ENCODE measurements around the gene DCLRE1B. TPM values are rescaled to one million over a fixed set of nuclear protein-coding genes. Genes with fewer than 3 reads are reported as not detected.

The DCLRE1B gene
- total and polyA plus RNA-seq, 9 of the 15 experiments (the other 6 are each of a cell fraction or from before 2014, with no cell fraction given), result 10.6 to 28.8 (median 17.2) TPM

DNA sequence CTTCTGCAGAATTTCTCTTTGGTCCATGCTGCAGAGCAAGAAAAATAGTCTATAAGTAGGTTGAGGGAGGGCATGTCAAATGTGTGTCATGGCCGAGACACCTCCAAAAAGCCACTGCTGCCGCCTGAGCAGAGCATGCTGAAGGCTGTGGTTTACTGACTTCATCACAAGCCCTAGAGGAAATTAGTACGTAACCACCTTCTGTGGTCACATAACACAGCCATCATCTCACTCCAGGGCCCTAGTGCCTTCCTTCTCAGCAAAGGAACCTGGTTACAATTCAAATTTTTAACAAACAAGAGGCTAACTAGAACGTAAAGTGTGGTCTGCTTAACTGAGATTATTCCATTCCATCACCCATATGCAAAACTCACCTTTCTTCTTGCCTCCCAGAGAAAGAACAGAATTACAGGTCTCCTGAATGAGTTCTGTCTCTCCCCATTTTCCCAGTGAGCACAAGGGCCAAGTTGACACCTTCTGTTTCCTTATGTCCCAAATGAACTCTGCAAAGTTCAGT lies 33.5 kb upstream of the DCLRE1B start, which contains the start of gene PTPN22 (continued):
- TF ChIP-seq, protein P1, sequence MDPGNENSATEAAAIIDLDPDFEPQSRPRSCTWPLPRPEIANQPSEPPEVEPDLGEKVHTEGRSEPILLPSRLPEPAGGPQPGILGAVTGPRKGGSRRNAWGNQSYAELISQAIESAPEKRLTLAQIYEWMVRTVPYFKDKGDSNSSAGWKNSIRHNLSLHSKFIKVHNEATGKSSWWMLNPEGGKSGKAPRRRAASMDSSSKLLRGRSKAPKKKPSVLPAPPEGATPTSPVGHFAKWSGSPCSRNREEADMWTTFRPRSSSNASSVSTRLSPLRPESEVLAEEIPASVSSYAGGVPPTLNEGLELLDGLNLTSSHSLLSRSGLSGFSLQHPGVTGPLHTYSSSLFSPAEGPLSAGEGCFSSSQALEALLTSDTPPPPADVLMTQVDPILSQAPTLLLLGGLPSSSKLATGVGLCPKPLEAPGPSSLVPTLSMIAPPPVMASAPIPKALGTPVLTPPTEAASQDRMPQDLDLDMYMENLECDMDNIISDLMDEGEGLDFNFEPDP (CRISPR knock-in tag; IDR thresholded peaks at IDR 0.05), result no peak
- TF ChIP-seq CBX5 (IDR thresholded peaks at IDR 0.05; ENCODE audit: borderline replicate concordance, low read depth) (no peak), ZNF449 (CRISPR knock-in tag; IDR thresholded peaks at IDR 0.05) (no peak), NCOR1 (IDR thresholded peaks at IDR 0.05) (no peak), RBBP5 (IDR thresholded peaks at IDR 0.05; ENCODE audit: borderline replicate concordance, insufficient read depth, low read length, poor library complexity, severe bottlenecking) (no peak), ZNF133 (CRISPR knock-in tag; IDR thresholded peaks at IDR 0.05) (no peak), ZBTB8A (IDR thresholded peaks at IDR 0.05; ENCODE audit: partially characterized antibody) (no peak), MTA3 (IDR thresholded peaks at IDR 0.05; ENCODE audit: borderline replicate concordance) (no peak), ZNF766 (CRISPR knock-in tag; conservative IDR thresholded peaks at IDR 0.05) (0 out of 2 replicates have a peak, but pooled peaks have one; percentile 35), ZSCAN32 (CRISPR knock-in tag; IDR thresholded peaks at IDR 0.05) (no peak), BACH1 (tag; IDR thresholded peaks at IDR 0.05) (peak; percentile 76; the same call in 1 of the 2 replicates), EHMT2 (IDR thresholded peaks at IDR 0.05) (0 out of 2 replicates have a peak, but pooled peaks have one; percentile 9), ELF2 (CRISPR knock-in tag; IDR thresholded peaks at IDR 0.05) (no peak), ZNF79 (CRISPR knock-in tag; IDR thresholded peaks at IDR 0.05; ENCODE audit: low read depth) (no peak), ZNF134 (CRISPR knock-in tag; conservative IDR thresholded peaks at IDR 0.05) (no peak), TEAD1 (CRISPR knock-in tag; IDR thresholded peaks at IDR 0.05) (peak; percentile 43 to 64; a peak in 2 of 4 replicates), SMARCA5 (IDR thresholded peaks at IDR 0.05) (no peak), GABPB2 (CRISPR knock-in tag; conservative IDR thresholded peaks at IDR 0.05) (no peak), GATA2 (CRISPR knock-in tag; IDR thresholded peaks at IDR 0.05) (no peak), RAD21 (CRISPR knock-in tag; conservative IDR thresholded peaks at IDR 0.05 in 1 of 2, IDR thresholded peaks at IDR 0.05 in 1 of 2) (no peak), DACH1 (IDR thresholded peaks at IDR 0.05; ENCODE audit: partially characterized antibody) (no peak), SMARCC2 (IDR thresholded peaks at IDR 0.05; ENCODE audit: low read depth) (no peak), ZBTB34 (CRISPR knock-in tag; IDR thresholded peaks at IDR 0.05) (no peak), MIER1 (IDR thresholded peaks at IDR 0.05; ENCODE audit: low read depth) (no peak)
- TF ChIP-seq, protein P2, sequence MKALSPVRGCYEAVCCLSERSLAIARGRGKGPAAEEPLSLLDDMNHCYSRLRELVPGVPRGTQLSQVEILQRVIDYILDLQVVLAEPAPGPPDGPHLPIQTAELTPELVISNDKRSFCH (CRISPR knock-in tag; IDR thresholded peaks at IDR 0.05), result no peak
- TF ChIP-seq, protein P2 (tag; IDR thresholded peaks at IDR 0.05), result 0 out of 2 replicates have a peak, but pooled peaks have one; percentile 30

Data from K562 (cell line).